Keratinocyte (primary cell): Measurements from ENCODE around the gene PTPRN2. TPM values are rescaled to one million over a fixed set of nuclear protein-coding genes. Genes with fewer than 3 reads are reported as not detected.

ENCODE experiments used
- DNase-seq: peaks from one replicate; pipeline ENCODE4 v3.0.0-alpha.2; 2011; ENCODE audit warnings: low read depth, missing footprints, low spot score
- FAIRE-seq: peaks from 2 replicates; lab custom pipeline; 2011; peaks lifted over from hg19 to GRCh38; lab: Jason Lieb, UNC
- H2AFZ ChIP-seq: 2 replicates; pipeline ENCODE4 v1.6.0; 2012; ENCODE audit warnings: low read length, control low read depth, inconsistent platforms; ENCODE audit not compliant: control insufficient read depth
- H3K27ac ChIP-seq: 2 replicates; pipeline ENCODE4 v1.5.1; 2011; ENCODE audit warnings: low read length; ENCODE audit not compliant: control insufficient read depth, insufficient read depth
- H3K27me3 ChIP-seq: 3 replicates; pipeline ENCODE4 v1.6.0; 2011; ENCODE audit warnings: low read length; ENCODE audit not compliant: control insufficient read depth, insufficient read depth; ENCODE audit errors: extremely low read depth
- H3K36me3 ChIP-seq, 2 experiments: 2 replicates in 1 of 2; 3 replicates in 1 of 2; pipeline ENCODE4 v1.5.1; 2011; ENCODE audit warnings: low read length in 2 of 2, mild to moderate bottlenecking in 1 of 2; ENCODE audit not compliant: control insufficient read depth in 2 of 2, insufficient read depth in 2 of 2; ENCODE audit errors: extremely low read depth in 1 of 2
- H3K4me1 ChIP-seq: 3 replicates; pipeline ENCODE4 v1.5.1; 2011; ENCODE audit warnings: low read length; ENCODE audit not compliant: control insufficient read depth, insufficient read depth; ENCODE audit errors: extremely low read depth
- H3K4me2 ChIP-seq: 3 replicates; pipeline ENCODE4 v1.6.0; 2011; ENCODE audit warnings: low read depth, low read length; ENCODE audit not compliant: control insufficient read depth, insufficient read depth; ENCODE audit errors: extremely low read depth
- H3K4me3 ChIP-seq, 3 experiments: fragments of 200-600 bp in 1 of 3; sonication (generic) in 1 of 3; 2 replicates in 2 of 3; 3 replicates in 1 of 3; pipeline ENCODE4 v1.5.1; 2011 to 2016; ENCODE audit warnings: low read length in 3 of 3, mild to moderate bottlenecking in 3 of 3, control low read depth in 2 of 3, inconsistent platforms in 1 of 3, low read depth in 1 of 3, mixed read lengths in 1 of 3, mixed run types in 1 of 3, moderate library complexity in 1 of 3; ENCODE audit not compliant: control insufficient read depth in 2 of 3, insufficient read depth in 2 of 3; ENCODE audit errors: extremely low read depth in 1 of 3
- H3K79me2 ChIP-seq: 2 replicates; pipeline ENCODE4 v1.6.0; 2012; ENCODE audit warnings: low read length; ENCODE audit not compliant: control insufficient read depth, insufficient read depth
- H3K9ac ChIP-seq: 3 replicates; pipeline ENCODE4 v1.6.0; 2011; ENCODE audit warnings: low read length; ENCODE audit not compliant: control insufficient read depth, insufficient read depth; ENCODE audit errors: extremely low read depth
- H3K9me1 ChIP-seq: 3 replicates; pipeline ENCODE4 v1.6.0; 2011; ENCODE audit warnings: low read length; ENCODE audit not compliant: control insufficient read depth, insufficient read depth; ENCODE audit errors: extremely low read depth
- H3K9me3 ChIP-seq: 2 replicates; pipeline ENCODE4 v1.5.1; 2012; ENCODE audit warnings: low read depth, low read length; ENCODE audit not compliant: control insufficient read depth
- H4K20me1 ChIP-seq: 3 replicates; pipeline ENCODE4 v1.6.0; 2011; ENCODE audit warnings: low read length; ENCODE audit not compliant: control insufficient read depth, insufficient read depth; ENCODE audit errors: extremely low read depth
- EZH2 ChIP-seq: IDR thresholded peaks from one replicate; pipeline ENCODE4 v1.6.1; 2012; ENCODE audit warnings: inconsistent platforms, mild to moderate bottlenecking, low read length, moderate library complexity
- dilution Hi-C: fragments of 300-500 bp; cut with MboI; formaldehyde crosslinking; loops from one replicate; pipeline ENCODE4 v1.7.0; 2020; ENCODE audit warnings: low sequenced_read_pairs; ENCODE audit not compliant: extremely low pct_ligation_motif_present
- polyA plus RNA-seq, 5 experiments: library from polyadenylated mRNA; depleted of rRNA in 3 of 5; stranded (reverse) in 3 of 5; stranded (forward) in 1 of 5; unstranded in 1 of 5; fragments of >200 nt; gene quantifications; 1 replicate in 1 of 5; 2 replicates in 3 of 5; 3 replicates in 1 of 5; pipeline versions ENCODE4 v1.2.1 to v1.2.3, GENCODE V29; 2011 to 2012; ENCODE audit warnings: missing spikeins in 2 of 5, low read depth in 1 of 5, low replicate concordance in 1 of 5
- TF ChIP-seq, protein P1 (sequence below), 3 experiments: IDR thresholded peaks in 1 of 3; conservative IDR thresholded peaks in 1 of 3; optimal IDR thresholded peaks in 1 of 3; 2 replicates in 2 of 3; 3 replicates in 1 of 3; pipeline versions ENCODE3 to v1.5.1; 2011; ENCODE audit warnings: low read length in 3 of 3, mild to moderate bottlenecking in 3 of 3, moderate library complexity in 2 of 3, control low read depth in 1 of 3, inconsistent platforms in 1 of 3; ENCODE audit not compliant: insufficient read depth in 2 of 3; ENCODE audit errors: extremely low read depth in 1 of 3

The PTPRN2 gene
- polyA plus RNA-seq, 1 donor (not counting 4 experiments of a cell fraction or from before 2014, with no cell fraction given) = not detected

GRCh38 chr7:157731126-157731525 is 856.5 kb downstream of the PTPRN2 start:
- Histone ChIP-seq H3K79me2 (no peaks in the 10 kb centered on the region), H3K9me1 (no peaks in the 10 kb centered on the region), H4K20me1 (no peaks in the 10 kb centered on the region), H3K4me3 (no peak overlapping the region), H3K27ac (no peak overlapping the region), H3K4me1 (no peaks in the 10 kb centered on the region), H3K4me2 (no peak overlapping the region), H3K27me3 (no peaks in the 10 kb centered on the region), H3K36me3 (no peaks in the 10 kb centered on the region), H3K9me3 (peaks cover 10% of the 10 kb centered on the region), H3K9ac (no peak overlapping the region), H2AFZ (no peak overlapping the region)
- dilution Hi-C loops = no loop called here
- DNase-seq (no peak), FAIRE-seq (no peak)
- no peak for TF ChIP-seq EZH2
- TF ChIP-seq, protein P1, sequence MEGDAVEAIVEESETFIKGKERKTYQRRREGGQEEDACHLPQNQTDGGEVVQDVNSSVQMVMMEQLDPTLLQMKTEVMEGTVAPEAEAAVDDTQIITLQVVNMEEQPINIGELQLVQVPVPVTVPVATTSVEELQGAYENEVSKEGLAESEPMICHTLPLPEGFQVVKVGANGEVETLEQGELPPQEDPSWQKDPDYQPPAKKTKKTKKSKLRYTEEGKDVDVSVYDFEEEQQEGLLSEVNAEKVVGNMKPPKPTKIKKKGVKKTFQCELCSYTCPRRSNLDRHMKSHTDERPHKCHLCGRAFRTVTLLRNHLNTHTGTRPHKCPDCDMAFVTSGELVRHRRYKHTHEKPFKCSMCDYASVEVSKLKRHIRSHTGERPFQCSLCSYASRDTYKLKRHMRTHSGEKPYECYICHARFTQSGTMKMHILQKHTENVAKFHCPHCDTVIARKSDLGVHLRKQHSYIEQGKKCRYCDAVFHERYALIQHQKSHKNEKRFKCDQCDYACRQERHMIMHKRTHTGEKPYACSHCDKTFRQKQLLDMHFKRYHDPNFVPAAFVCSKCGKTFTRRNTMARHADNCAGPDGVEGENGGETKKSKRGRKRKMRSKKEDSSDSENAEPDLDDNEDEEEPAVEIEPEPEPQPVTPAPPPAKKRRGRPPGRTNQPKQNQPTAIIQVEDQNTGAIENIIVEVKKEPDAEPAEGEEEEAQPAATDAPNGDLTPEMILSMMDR (optimal IDR thresholded peaks at IDR 0.05 in 1 of 3, IDR thresholded peaks at IDR 0.05 in 1 of 3, conservative IDR thresholded peaks at IDR 0.05 in 1 of 3; ENCODE audit: extremely low read depth in 1 of 3, insufficient read depth in 2 of 3, low read length in 3 of 3) = no peak

DNA sequence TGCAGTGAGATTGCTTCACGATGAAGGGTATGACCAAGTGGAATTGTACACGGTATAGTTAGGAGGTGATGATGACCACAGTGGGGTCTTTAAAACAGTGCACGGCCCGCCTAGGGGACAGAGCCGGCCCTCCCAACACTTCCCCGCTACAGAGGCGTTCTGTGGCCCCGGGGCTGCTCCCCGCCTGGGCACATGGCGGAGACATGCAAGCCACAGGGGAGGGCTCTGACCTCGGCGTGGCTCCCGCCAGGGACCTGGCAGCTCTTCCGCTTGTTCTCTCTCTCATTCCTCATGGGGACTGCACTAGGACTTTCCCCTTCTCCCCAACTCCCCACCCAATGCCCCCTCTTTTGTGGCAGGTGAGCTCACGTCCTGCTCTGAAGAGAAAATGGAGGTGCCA is 857.0 kb downstream of the PTPRN2 start:
- Histone ChIP-seq H4K20me1 (no peaks in the 10 kb centered on the region), H3K9me1 (no peaks in the 10 kb centered on the region), H3K27ac (no peak overlapping the region), H3K36me3 (no peaks in the 10 kb centered on the region), H3K9ac (no peak overlapping the region), H3K4me2 (no peak overlapping the region), H3K27me3 (no peaks in the 10 kb centered on the region), H3K4me3 (no peak overlapping the region), H3K79me2 (no peaks in the 10 kb centered on the region), H2AFZ (no peak overlapping the region), H3K4me1 (no peaks in the 10 kb centered on the region), H3K9me3 (peaks cover 8% of the 10 kb centered on the region)
- dilution Hi-C loops = no loop called here
- FAIRE-seq = no peak
- TF ChIP-seq, protein P1 (optimal IDR thresholded peaks at IDR 0.05 in 1 of 3, IDR thresholded peaks at IDR 0.05 in 1 of 3, conservative IDR thresholded peaks at IDR 0.05 in 1 of 3; ENCODE audit: extremely low read depth in 1 of 3, insufficient read depth in 2 of 3, low read length in 3 of 3) = no peak
- no peak for TF ChIP-seq EZH2
- no peak for DNase-seq
